A549 (cell line): ENCODE measurements around the gene ATP2A2. TPM values are rescaled to one million over a fixed set of nuclear protein-coding genes. Genes with fewer than 3 reads are reported as not detected.

ENCODE experiments used
- ATAC-seq, 2 experiments: fragments of 200-7000 bp in 1 of 2; fragments of >200 bp in 1 of 2; cut with Nextera tagmentation in 1 of 2; cut with Tn5 transposase in 1 of 2; 3 replicates each; pipeline versions ENCODE4 v1.8.0 to v1.9.1; 2018 to 2020; ENCODE audit warnings: mild to moderate bottlenecking in 1 of 2, moderate library complexity in 1 of 2
- CTCF ChIA-PET: fragments of 300-600 bp; sonication (Branson Sonifier 250); formaldehyde crosslinking; extraction: SDS; loops from one replicate; lab custom pipeline; 2021; ENCODE audit warnings: antibody characterized with exemption, inconsistent platforms; lab: Yijun Ruan, JAX
- POLR2A ChIA-PET: fragments of 350-600 bp; formaldehyde crosslinking; extraction: SDS; loops from one replicate; lab custom pipeline; 2021; ENCODE audit warnings: antibody characterized with exemption, inconsistent platforms; lab: Yijun Ruan, JAX
- DNase-seq, 2 experiments: peaks; one replicate each; pipeline versions ENCODE4 v3.0.0 to v3.0.0-alpha.2; 2011 to 2016; ENCODE audit warnings: low read depth in 1 of 2, low spot score in 1 of 2
- FAIRE-seq: peaks from 2 replicates; lab custom pipeline; 2011; peaks lifted over from hg19 to GRCh38; lab: Jason Lieb, UNC
- H3K27ac ChIP-seq, 2 experiments: fragments of >200 bp; sonication (Bioruptor Twin); formaldehyde crosslinking; 3 replicates each; pipeline ENCODE4 v1.5.1; 2016 to 2017
- H3K4me1 ChIP-seq: fragments of >200 bp; sonication (Bioruptor Twin); formaldehyde crosslinking; 3 replicates; pipeline ENCODE4 v1.6.1; 2016
- H3K4me2 ChIP-seq: fragments of >200 bp; sonication (Bioruptor Twin); formaldehyde crosslinking; 3 replicates; pipeline ENCODE4 v1.6.1; 2016
- H3K4me3 ChIP-seq: fragments of >200 bp; sonication (Bioruptor Twin); formaldehyde crosslinking; 3 replicates; pipeline ENCODE4 v1.5.1; 2016
- H3K9me3 ChIP-seq: fragments of >200 bp; sonication (Bioruptor Twin); formaldehyde crosslinking; 3 replicates; pipeline ENCODE4 v1.6.1; 2016
- ATOH8 ChIP-seq: fragments of 250-450 bp; sonication (Bioruptor Pico); IDR thresholded peaks from 2 replicates; pipeline ENCODE4 v1.5.0; 2020; ENCODE audit warnings: low read depth, mild to moderate bottlenecking, moderate library complexity
- CBX8 ChIP-seq: fragments of 200-600 bp; sonication (generic); IDR thresholded peaks from 2 replicates; pipeline ENCODE4 v1.6.1; 2016
- CHD2 ChIP-seq: fragments of 150-350 bp; IDR thresholded peaks from 2 replicates; pipeline ENCODE4 v1.6.1; 2014; ENCODE audit warnings: low read length; ENCODE audit not compliant: partially characterized antibody
- EHF ChIP-seq: fragments of 250-450 bp; sonication (Bioruptor Pico); IDR thresholded peaks from 2 replicates; pipeline ENCODE4 v1.5.0; 2020; ENCODE audit warnings: mild to moderate bottlenecking
- HDAC2 ChIP-seq: fragments of 200-600 bp; sonication (generic); IDR thresholded peaks from 2 replicates; pipeline ENCODE4 v1.6.1; 2016
- JUNB ChIP-seq: fragments of >200 bp; sonication (Bioruptor Twin); formaldehyde crosslinking; IDR thresholded peaks from 2 replicates; pipeline ENCODE4 v1.6.1; 2016
- KDM5A ChIP-seq: fragments of 200-600 bp; sonication (generic); IDR thresholded peaks from 2 replicates; pipeline ENCODE4 v1.6.1; 2016; ENCODE audit warnings: antibody characterized with exemption, mild to moderate bottlenecking
- MAFK ChIP-seq: fragments of 450-650 bp; IDR thresholded peaks from 2 replicates; pipeline ENCODE4 v1.6.1; 2014; ENCODE audit not compliant: partially characterized antibody
- MAZ ChIP-seq: fragments of 150-350 bp; IDR thresholded peaks from 2 replicates; pipeline ENCODE4 v1.6.1; 2014; ENCODE audit warnings: antibody characterized with exemption, low read depth, low read length, borderline replicate concordance
- NFE2L2 ChIP-seq: fragments of 150-350 bp; conservative IDR thresholded peaks from 2 replicates; pipeline ENCODE4 v1.6.1; 2014; ENCODE audit warnings: low read length
- POLR2AphosphoS2 ChIP-seq: conservative IDR thresholded peaks from 2 replicates; pipeline ENCODE4 v1.6.1; 2012; ENCODE audit warnings: low read length, improper control_type of control experiment, inconsistent platforms
- REST ChIP-seq: fragments of 200-600 bp; sonication (generic); IDR thresholded peaks from 2 replicates; pipeline ENCODE4 v1.6.1; 2016; ENCODE audit warnings: antibody characterized with exemption, mild to moderate bottlenecking, moderate library complexity
- SMC3 ChIP-seq: fragments of >200 bp; sonication (Bioruptor Twin); formaldehyde crosslinking; IDR thresholded peaks from 3 replicates; pipeline ENCODE4 v1.6.1; 2018; ENCODE audit warnings: inconsistent platforms
- TFCP2L1 ChIP-seq: fragments of 250-450 bp; sonication (Bioruptor Pico); IDR thresholded peaks from 2 replicates; pipeline ENCODE4 v1.5.0; 2021; ENCODE audit warnings: mild to moderate bottlenecking
- USF2 ChIP-seq: fragments of 450-650 bp; IDR thresholded peaks from 2 replicates; pipeline ENCODE4 v1.6.1; 2014; ENCODE audit warnings: antibody characterized with exemption
- ZFP36 ChIP-seq: fragments of 450-650 bp; IDR thresholded peaks from 2 replicates; pipeline ENCODE4 v1.6.1; 2014; ENCODE audit warnings: borderline replicate concordance; ENCODE audit not compliant: partially characterized antibody
- ZNF302 ChIP-seq: fragments of 250-450 bp; sonication (Bioruptor Pico); IDR thresholded peaks from 2 replicates; pipeline ENCODE4 v1.9.0; 2021; ENCODE audit warnings: inconsistent platforms, mild to moderate bottlenecking, moderate library complexity
- WGBS: methylation state at CpG from one replicate; pipeline ENCODE4 v1.1.6; 2017; ENCODE audit errors: missing lambda C conversion rate; 5-methylcytosine and 5-hydroxymethylcytosine counted together
- polyA plus RNA-seq, 4 experiments: library from polyadenylated mRNA; depleted of rRNA in 3 of 4; stranded (reverse); fragments of >200 nt; fragmentation: RNase III in 1 of 4; extraction: RNeasy Plus Mini Kit Qiagen cat#74134 plus additional on column Dnase treatment in 1 of 4; gene quantifications; 2 replicates in 3 of 4; 3 replicates in 1 of 4; pipeline ENCODE4 v1.2.3, GENCODE V29; 2011 to 2017

Gene ATP2A2
- polyA plus RNA-seq, 2 of the 4 experiments (the other 2 are of a cell fraction) = 342 to 415 TPM

- no peak for TF ChIP-seq REST
- 0 out of 2 replicates have a peak, but pooled peaks have one; percentile 13 for TF ChIP-seq POLR2AphosphoS2
- TF ChIP-seq, all 56 proteins: peak for 1
- FAIRE-seq (no peak), ATAC-seq (peak; percentile 14; a peak in 5 of 6 replicates), DNase-seq (no peak)
- no peak overlapping the region for H3K27ac ChIP-seq
- WGBS = 89% methylated on average over 13 of the region's 13 CpGs
- no peaks in the 10 kb centered on the region for H3K9me3 ChIP-seq
- H3K4me3 ChIP-seq = no peak overlapping the region
- ChIA-PET CTCF (interaction anchor here (0.6 to 2.8 kb wide), 6 partner anchors 12 to 272 kb away, joined by 3 to 13 read pairs (median 6); no protein-coding TSS in a partner anchor), POLR2A (interaction anchor here (0.5 kb wide), 1 partner anchor 60 kb away, joined by 5 read pairs; no protein-coding TSS in a partner anchor)
- no peaks in the 10 kb centered on the region for H3K4me1 ChIP-seq
- no peak overlapping the region for H3K4me2 ChIP-seq
These were observed 89.7 kb downstream of the ATP2A2 start for GRCh38 chr12:110370732-110371231.

GRCh38 chr12:110371408-110372055, 90.5 kb downstream of the ATP2A2 start:
- no peaks in the 10 kb centered on the region for H3K9me3 ChIP-seq
- ATAC-seq (peak in 1 of 2 experiments; percentile 19; a peak in 3 of 6 replicates), FAIRE-seq (no peak), DNase-seq (no peak)
- ChIA-PET POLR2A (interaction anchor here (0.6 kb wide), 1 partner anchor 70 kb away, joined by 3 read pairs; no protein-coding TSS in a partner anchor), CTCF (interaction anchor here (0.6 to 2.8 kb wide), 6 partner anchors 11 to 273 kb away, joined by 3 to 13 read pairs (median 6); no protein-coding TSS in a partner anchor)
- H3K4me3 ChIP-seq = no peak overlapping the region
- H3K4me2 ChIP-seq = no peak overlapping the region
- H3K27ac ChIP-seq = no peak overlapping the region
- 93% methylated on average over 7 of the region's 13 CpGs for WGBS
- TF ChIP-seq CHD2 (no peak), USF2 (no peak), HDAC2 (no peak), TFCP2L1 (CRISPR knock-in tag) (no peak), MAFK (no peak), ZFP36 (no peak)
- H3K4me1 ChIP-seq = no peaks in the 10 kb centered on the region

- ATAC-seq (peak; percentile 10 to 32; a peak in 3 of 6 replicates), DNase-seq (no peak), FAIRE-seq (no peak)
- Histone ChIP-seq H3K4me2 (no peak overlapping the region), H3K27ac (no peak overlapping the region), H3K4me3 (no peak overlapping the region), H3K9me3 (no peaks in the 10 kb centered on the region), H3K4me1 (no peaks in the 10 kb centered on the region)
- WGBS = 96% methylated on average over 7 of the region's 7 CpGs
- CTCF ChIA-PET = interaction anchor here (1.3 to 2.8 kb wide), 5 partner anchors 11 to 59 kb away, joined by 3 to 13 read pairs (median 6); no protein-coding TSS in a partner anchor
- TF ChIP-seq CBX8 (no peak), EHF (CRISPR knock-in tag) (no peak)
- POLR2A ChIA-PET = no interaction called here
These were observed 91.0 kb downstream of the ATP2A2 start for GRCh38 chr12:110372056-110372425.

GRCh38 chr12:110373025-110373424, 92.0 kb downstream of the ATP2A2 start:
- no peak overlapping the region for H3K27ac ChIP-seq
- no peak for ATAC-seq
- 96% methylated on average over 4 of the region's 4 CpGs for WGBS
- ChIA-PET CTCF (interaction anchor here (1.7 to 2.8 kb wide), 3 partner anchors 14 to 58 kb away, joined by 7 to 13 read pairs (median 8); no protein-coding TSS in a partner anchor), POLR2A (interaction anchor here (0.8 kb wide), 1 partner anchor 58 kb away, joined by 5 read pairs; no protein-coding TSS in a partner anchor)
- no peak for FAIRE-seq
- H3K4me1 ChIP-seq = no peaks in the 10 kb centered on the region
- no peak overlapping the region for H3K4me3 ChIP-seq
- no peak for DNase-seq
- TF ChIP-seq ZFP36 (no peak), ZNF302 (no peak), MAFK (no peak), KDM5A (no peak), MAZ (no peak), NFE2L2 (no peak), SMC3 (no peak), ATOH8 (CRISPR knock-in tag) (no peak), JUNB (no peak)
- no peaks in the 10 kb centered on the region for H3K9me3 ChIP-seq
- no peak overlapping the region for H3K4me2 ChIP-seq
